GM12865 (cell line): ENCODE data around the gene ZNF334.

Source experiments
- DNase-seq: peaks from one replicate; pipeline ENCODE4 v3.0.0; 2010; ENCODE audit warnings: low read depth
- H3K4me3 ChIP-seq: 2 replicates; pipeline ENCODE4 v1.5.1; 2011; ENCODE audit warnings: mild to moderate bottlenecking, low read depth, low read length, control low read depth
- CTCF ChIP-seq: IDR thresholded peaks from 2 replicates; pipeline ENCODE4 v1.5.1; 2011; ENCODE audit warnings: low read length, control low read depth, low read depth, inconsistent platforms; ENCODE audit not compliant: insufficient read depth; ENCODE audit errors: missing control alignments

The ZNF334 gene

DNA sequence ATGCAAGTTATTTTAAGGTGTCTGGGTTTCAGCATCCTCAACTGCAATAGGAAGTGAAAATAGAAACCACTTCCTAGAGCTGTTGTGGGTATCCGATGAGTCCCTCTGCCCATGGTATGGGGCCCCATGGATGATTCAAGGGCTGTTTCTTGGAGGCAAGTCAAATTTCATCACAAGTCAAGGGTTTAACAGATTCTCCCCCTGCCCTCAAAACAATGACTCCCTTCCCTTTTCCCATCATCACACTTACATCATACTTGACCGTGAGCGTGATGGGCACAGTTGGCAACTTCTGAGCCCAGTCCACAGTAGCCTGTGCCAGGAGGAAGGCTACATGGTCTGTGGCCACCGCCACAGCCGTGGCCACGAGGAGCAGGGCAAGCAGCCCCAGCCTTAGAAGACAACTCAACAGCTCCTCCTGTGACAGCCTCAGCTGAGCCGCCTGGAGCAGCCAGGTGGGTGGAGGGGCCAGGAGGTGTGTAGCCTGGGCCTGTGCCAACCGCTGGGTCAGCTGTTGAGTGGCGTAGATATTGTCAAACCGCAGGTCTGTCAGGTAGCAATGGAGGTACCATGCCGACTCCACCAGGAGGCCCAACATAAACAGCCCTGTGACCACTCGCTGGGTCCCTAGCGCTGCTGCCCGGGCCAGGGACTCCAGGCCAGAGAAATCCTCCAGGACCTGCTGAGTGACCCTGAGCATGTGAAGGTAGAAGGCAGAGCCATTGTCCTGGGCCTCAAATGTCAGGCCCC lies 31.9 kb upstream of the ZNF334 start:
- TF ChIP-seq CTCF, result no peak
- H3K4me3 ChIP-seq, result no peak overlapping the region
- peak; percentile 65 for DNase-seq

- no peak for DNase-seq
- TF ChIP-seq CTCF, result peak; percentile 20
- no peak overlapping the region for H3K4me3 ChIP-seq
These were observed 31.2 kb upstream of the ZNF334 start for GRCh38 chr20:46544576-46544975.

DNA sequence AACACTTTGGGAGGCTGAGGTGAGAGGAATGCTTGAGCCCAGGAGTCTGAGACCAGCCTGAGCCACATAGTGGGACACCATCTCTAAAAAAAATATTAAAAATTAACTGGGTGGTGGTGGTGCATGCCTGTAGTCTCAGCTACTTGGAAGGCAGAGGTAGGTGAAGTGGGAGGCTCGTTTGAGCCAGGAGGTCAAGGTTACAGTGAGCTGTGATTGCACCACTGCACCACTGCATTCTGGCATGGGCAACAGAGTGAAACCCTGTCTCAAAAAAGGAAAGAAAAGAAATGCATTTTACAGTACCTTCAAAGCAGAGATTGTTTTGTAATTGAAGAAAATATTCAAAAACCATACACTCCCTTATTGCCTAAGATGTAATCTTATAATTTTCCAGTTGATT lies 30.6 kb upstream of the ZNF334 start:
- no peak for DNase-seq
- no peak overlapping the region for H3K4me3 ChIP-seq
- TF ChIP-seq CTCF, result no peak

DNA sequence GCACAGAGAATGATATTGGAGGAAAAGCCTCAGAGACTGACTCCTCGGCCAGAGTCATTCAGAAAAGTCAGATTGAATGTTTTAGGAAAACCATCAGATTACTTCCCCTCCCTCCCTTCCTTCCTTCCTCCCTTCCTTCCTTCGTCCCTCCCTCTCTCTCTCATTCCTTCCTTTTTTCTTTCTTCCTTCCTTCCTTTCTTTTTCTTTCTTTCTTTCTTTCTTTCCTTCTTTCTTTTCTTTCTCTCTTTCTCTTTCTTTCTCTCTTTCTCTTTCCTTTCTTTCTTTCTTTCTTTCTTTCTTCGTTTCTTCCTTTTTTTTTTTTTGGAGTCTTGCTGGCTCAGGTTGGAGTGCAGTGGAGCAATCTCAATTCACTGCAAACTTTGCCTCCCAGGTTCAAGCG lies 29.7 kb upstream of the ZNF334 start:
- TF ChIP-seq CTCF, result no peak
- no peak overlapping the region for H3K4me3 ChIP-seq
- no peak for DNase-seq

DNA sequence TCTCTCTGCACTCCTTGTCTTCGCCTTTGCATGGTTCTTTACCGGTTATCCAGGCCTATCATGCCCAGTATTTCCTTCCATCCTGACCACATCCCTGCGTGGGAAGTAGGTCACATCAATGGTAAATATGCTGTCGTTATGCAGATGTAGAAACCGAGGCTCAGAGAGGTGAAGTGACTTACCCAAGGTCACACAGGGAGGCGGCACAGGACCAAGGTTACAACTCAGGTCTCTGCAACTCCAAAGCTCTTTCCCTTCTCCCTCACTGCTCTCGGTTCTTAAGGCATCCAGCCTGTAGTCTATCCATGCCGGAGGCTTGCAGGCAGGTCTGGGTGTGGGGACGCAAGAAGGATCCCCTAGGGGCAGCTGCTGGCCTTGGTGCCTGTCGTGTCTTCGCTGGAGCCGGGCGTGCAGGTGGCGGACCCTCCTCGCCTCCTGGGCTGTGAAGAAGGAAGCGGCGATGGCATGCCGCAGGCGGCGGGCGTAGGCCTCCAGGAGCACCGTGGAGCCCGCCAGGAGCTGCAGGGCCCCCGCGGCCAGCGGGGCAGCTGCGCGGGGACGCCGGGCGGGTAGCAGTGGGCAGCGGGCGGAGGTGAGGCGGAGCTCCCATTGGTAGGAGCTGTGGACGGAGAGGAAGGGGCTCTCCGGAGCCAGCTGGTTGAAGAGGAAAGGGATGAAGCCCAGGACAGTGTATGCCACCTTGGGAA lies 28.0 kb upstream of the ZNF334 start:
- H3K4me3 ChIP-seq, result no peak overlapping the region
- TF ChIP-seq CTCF, result no peak
- DNase-seq, result no peak

DNA sequence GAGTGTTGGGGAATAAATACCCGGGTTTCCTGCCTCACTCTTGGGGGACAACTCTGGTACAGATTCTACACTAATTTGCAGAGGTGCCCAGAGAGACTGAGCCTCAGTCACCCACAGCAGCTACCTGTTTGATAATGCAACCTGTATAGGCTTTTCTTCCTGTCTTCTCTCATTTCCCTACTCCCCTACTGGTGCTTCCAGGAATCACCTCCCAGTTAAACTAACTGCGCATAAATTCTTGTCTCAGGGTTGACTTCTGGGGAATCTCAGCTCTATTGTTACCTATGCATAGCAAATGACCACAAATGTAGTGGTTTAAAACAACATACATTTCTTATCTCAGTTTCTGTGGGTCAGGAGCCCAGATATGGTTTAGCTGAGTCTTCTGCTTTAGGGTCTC lies 25.8 kb upstream of the ZNF334 start:
- no peak for DNase-seq
- TF ChIP-seq CTCF, result no peak

More for the DNA sequence above, 25.8 kb upstream of the ZNF334 start:
- H3K4me3 ChIP-seq, result no peak overlapping the region
